Right lobe of liver (tissue), 6 donors: ENCODE measurements around the gene DNAJB1. TPM values are rescaled to one million over a fixed set of nuclear protein-coding genes. Genes with fewer than 3 reads are reported as not detected.
A peak's percentile ranks its signal among the peaks of the same experiment; 100 is the strongest.

Experiments
- ATAC-seq, 4 donors: fragments of 200-7000 bp; cut with Tn5 transposase; one replicate each; pipeline ENCODE4 v1.9.1; 2020; ENCODE audit warnings: mild to moderate bottlenecking in 4 of 4, moderate library complexity in 4 of 4
- DNase-seq, 3 donors: peaks; one replicate each; pipeline ENCODE4 v3.0.0-alpha.2; 2020
- H3K27ac ChIP-seq, 3 donors: fragments of 200-600 bp; one replicate each; pipeline ENCODE4 v1.8.0; 2022
- H3K27me3 ChIP-seq, 2 donors: fragments of 200-600 bp; one replicate each; pipeline ENCODE4 v1.8.0; 2022
- H3K36me3 ChIP-seq, 4 donors: fragments of 200-600 bp; sonication (generic) in 1 of 4; one replicate each; pipeline versions ENCODE4 v1.5.1 to v1.8.0; 2017 to 2022; ENCODE audit warnings: control low read depth in 1 of 4
- H3K4me1 ChIP-seq, 4 donors: fragments of 200-600 bp; sonication (generic) in 1 of 4; one replicate each; pipeline versions ENCODE4 v1.5.1 to v1.8.0; 2017 to 2022; ENCODE audit warnings: control low read depth in 1 of 4
- H3K4me3 ChIP-seq, 3 donors: fragments of 200-600 bp; one replicate each; pipeline ENCODE4 v1.8.0; 2022
- H3K9me3 ChIP-seq, 4 donors: fragments of 200-600 bp; sonication (generic) in 1 of 4; one replicate each; pipeline versions ENCODE4 v1.5.1 to v1.8.0; 2017 to 2022; ENCODE audit warnings: control low read depth in 1 of 4
- CTCF ChIP-seq, 4 donors: fragments of 200-600 bp in 3 of 4; fragments of 450-650 bp in 1 of 4; IDR thresholded peaks; one replicate each; pipeline versions ENCODE4 v1.5.1 to v1.8.0; 2016 to 2022; ENCODE audit warnings: antibody characterized with exemption in 4 of 4, mild to moderate bottlenecking in 2 of 4
- POLR2A ChIP-seq: fragments of 450-650 bp; IDR thresholded peaks from one replicate; pipeline ENCODE4 v1.6.1; 2017; ENCODE audit warnings: antibody characterized with exemption, mild to moderate bottlenecking
- WGBS: methylation state at CpG from one replicate; pipeline ENCODE4 v1.1.6; 2018; ENCODE audit warnings: low coverage, low lambda C conversion rate; ENCODE audit not compliant: insufficient coverage; ENCODE audit errors: missing lambda C conversion rate; 5-methylcytosine and 5-hydroxymethylcytosine counted together
- intact Hi-C, 2 donors: fragments of 100-400 bp; cut with DNase I; formaldehyde crosslinking; loops; one replicate each; pipeline versions ENCODE4 v1.11.2 to v1.14.1; 2022
- total RNA-seq, 6 experiments: library from RNA; depleted of rRNA in 2 of 6; stranded (reverse); fragments of >200 nt in 2 of 6; fragmentation: NEBNext Ultra II Directional in 3 of 6; extraction: Animal tissue kit (Norgen Biotek cat#: 25700) in 3 of 6; gene quantifications; one replicate each; pipeline versions ENCODE4 v1.1.0 to v1.2.4, GENCODE V29; 2016 to 2023
- donor health status: DM: no; HTN: yes; CAD: no.
- donor health status: DM: no; HTN: no; CAD: no.
- donor health status: DM: no; HTN: no; CAD: no.
- donor health status: DM: no; HTN: yes; CAD: no.
- donor health status: DM: no; HTN: yes; CAD: no.

Gene DNAJB1
- total RNA-seq, 6 experiments from 2014 or later, result 35.7 to 76.8 (median 52.1) TPM

GRCh38 chr19:14562660-14563589 is 44.7 kb upstream of the DNAJB1 start:
- Histone ChIP-seq H3K4me3 (no peak overlapping the region), H3K27me3 (no peaks in the 10 kb centered on the region), H3K9me3 (no peaks in the 10 kb centered on the region), H3K27ac (no peak overlapping the region), H3K36me3 (peaks cover 0 to 16% (median 0%) of the 10 kb centered on the region in 4 donors), H3K4me1 (peaks cover 0 to 6% (median 0%) of the 10 kb centered on the region in 4 donors)
- 75% methylated on average over 8 of the region's 23 CpGs for WGBS
- no peak for ATAC-seq
- no peak for TF ChIP-seq CTCF (IDR thresholded peaks at IDR 0.05)
- no peak for DNase-seq
- intact Hi-C loops, result no loop called here

GRCh38 chr19:14561847-14562351 is 43.7 kb upstream of the DNAJB1 start:
- Histone ChIP-seq H3K4me1 (peaks cover 0 to 7% (median 0%) of the 10 kb centered on the region in 4 donors), H3K36me3 (peaks cover 0 to 16% (median 0%) of the 10 kb centered on the region in 4 donors), H3K9me3 (no peaks in the 10 kb centered on the region), H3K27ac (no peak overlapping the region), H3K27me3 (no peaks in the 10 kb centered on the region), H3K4me3 (no peak overlapping the region)
- DNase-seq, result peak in 2 of 3 donors; percentile 54 to 56
- peak in 3 of 4 donors; percentile 12 to 74 (median 49) for ATAC-seq
- WGBS, result 20% methylated on average over 3 of the region's 22 CpGs
- intact Hi-C loops, result no loop called here
- TF ChIP-seq POLR2A (no peak), CTCF (IDR thresholded peaks at IDR 0.05) (no peak)

- intact Hi-C loops, result no loop called here
- WGBS, result no CpG with 5 or more reads among the region's 8 CpGs
- DNase-seq (no peak), ATAC-seq (no peak)
- no peak overlapping the region for H3K27ac ChIP-seq
- TF ChIP-seq CTCF (IDR thresholded peaks at IDR 0.05) (no peak), POLR2A (no peak)
- H3K4me1 ChIP-seq, result peaks cover 0 to 13% (median 0%) of the 10 kb centered on the region in 4 donors
- no peak overlapping the region for H3K4me3 ChIP-seq
- no peaks in the 10 kb centered on the region for H3K27me3 ChIP-seq
- peaks cover 0 to 16% (median 0%) of the 10 kb centered on the region in 4 donors for H3K36me3 ChIP-seq
- no peaks in the 10 kb centered on the region for H3K9me3 ChIP-seq
Measured at GRCh38 chr19:14561249-14561648, 43.1 kb upstream of the DNAJB1 start.

- DNase-seq (no peak), ATAC-seq (no peak)
- Histone ChIP-seq H3K9me3 (no peaks in the 10 kb centered on the region), H3K36me3 (peaks cover 0 to 10% (median 0%) of the 10 kb centered on the region in 4 donors), H3K4me1 (peaks cover 0 to 13% (median 0%) of the 10 kb centered on the region in 4 donors), H3K4me3 (no peak overlapping the region), H3K27ac (no peak overlapping the region), H3K27me3 (no peaks in the 10 kb centered on the region)
- no CpG with 5 or more reads among the region's 6 CpGs for WGBS
- intact Hi-C loops, result no loop called here
- no peak for TF ChIP-seq POLR2A
- TF ChIP-seq CTCF (IDR thresholded peaks at IDR 0.05), result no peak
Measured at GRCh38 chr19:14560776-14561108, 42.5 kb upstream of the DNAJB1 start.
